DOHH2 (cell line): ENCODE measurements around the gene TMC7.
A peak's percentile ranks its signal among the peaks of the same experiment; 100 is the strongest.

ENCODE experiments used
- H3F3A ChIP-seq: fragments of 200-600 bp; sonication (generic), shearing (Covaris generic); 2 replicates; pipeline ENCODE4 v1.6.0; 2016; ENCODE audit warnings: antibody characterized with exemption, mild to moderate bottlenecking; ENCODE audit not compliant: control insufficient read depth, insufficient read depth
- H3K27ac ChIP-seq: fragments of 200-600 bp; sonication (generic); 2 replicates; pipeline ENCODE4 v1.5.1; 2014; ENCODE audit warnings: low read depth, mild to moderate bottlenecking, low read length, moderate library complexity
- H3K27me3 ChIP-seq: fragments of 200-600 bp; sonication (generic); 2 replicates; pipeline ENCODE4 v1.6.1; 2014; ENCODE audit warnings: mild to moderate bottlenecking, low read length, mixed read lengths; ENCODE audit not compliant: control insufficient read depth
- H3K36me3 ChIP-seq: fragments of 200-600 bp; sonication (generic); 2 replicates; pipeline ENCODE4 v1.6.1; 2014; ENCODE audit warnings: mild to moderate bottlenecking, low read length, moderate library complexity, mixed read lengths; ENCODE audit not compliant: control insufficient read depth
- H3K4me1 ChIP-seq: fragments of 200-600 bp; sonication (generic); 2 replicates; pipeline ENCODE4 v1.6.1; 2014; ENCODE audit warnings: mild to moderate bottlenecking, low read length, mixed read lengths; ENCODE audit not compliant: control insufficient read depth
- H3K4me2 ChIP-seq: fragments of 200-600 bp; sonication (generic); 2 replicates; pipeline ENCODE4 v1.6.0; 2014; ENCODE audit warnings: mild to moderate bottlenecking, low read length, moderate library complexity
- H3K4me3 ChIP-seq: fragments of 200-600 bp; sonication (generic); 2 replicates; pipeline ENCODE4 v1.5.1; 2014; ENCODE audit warnings: mild to moderate bottlenecking, low read length, mixed read lengths
- H3K79me2 ChIP-seq: fragments of 200-600 bp; sonication (generic); 2 replicates; pipeline ENCODE4 v1.6.1; 2014; ENCODE audit warnings: mild to moderate bottlenecking, low read length, mixed read lengths; ENCODE audit not compliant: control insufficient read depth
- H3K9me2 ChIP-seq: fragments of 200-600 bp; sonication (generic); replicated peaks from 2 replicates; pipeline ENCODE4 v1.6.1; 2014; ENCODE audit warnings: mild to moderate bottlenecking, low read length, mixed read lengths; ENCODE audit not compliant: control insufficient read depth
- H3K9me3 ChIP-seq: fragments of 200-600 bp; sonication (generic); 2 replicates; pipeline ENCODE4 v1.6.1; 2014; ENCODE audit warnings: antibody characterized with exemption, low read length, mixed read lengths; ENCODE audit not compliant: control insufficient read depth, insufficient read depth
- H4K20me1 ChIP-seq: fragments of 200-600 bp; sonication (generic); 2 replicates; pipeline ENCODE4 v1.6.0; 2014; ENCODE audit warnings: low read depth, mild to moderate bottlenecking, antibody characterized with exemption, low read length, moderate library complexity; ENCODE audit not compliant: control insufficient read depth, insufficient read depth
- EZH2phosphoT487 ChIP-seq: fragments of 200-600 bp; sonication (generic); IDR thresholded peaks from 2 replicates; pipeline ENCODE4 v1.6.1; 2017; ENCODE audit warnings: borderline replicate concordance, mild to moderate bottlenecking, antibody characterized with exemption, low read length, moderate library complexity, mixed read lengths
- TF ChIP-seq, protein P1 (sequence below): fragments of 200-600 bp; sonication (generic); IDR thresholded peaks from one replicate; pipeline ENCODE4 v1.5.1; 2014; ENCODE audit warnings: antibody characterized with exemption, mild to moderate bottlenecking, low read depth, low read length; ENCODE audit not compliant: poor library complexity, severe bottlenecking

TMC7 gene

DNA sequence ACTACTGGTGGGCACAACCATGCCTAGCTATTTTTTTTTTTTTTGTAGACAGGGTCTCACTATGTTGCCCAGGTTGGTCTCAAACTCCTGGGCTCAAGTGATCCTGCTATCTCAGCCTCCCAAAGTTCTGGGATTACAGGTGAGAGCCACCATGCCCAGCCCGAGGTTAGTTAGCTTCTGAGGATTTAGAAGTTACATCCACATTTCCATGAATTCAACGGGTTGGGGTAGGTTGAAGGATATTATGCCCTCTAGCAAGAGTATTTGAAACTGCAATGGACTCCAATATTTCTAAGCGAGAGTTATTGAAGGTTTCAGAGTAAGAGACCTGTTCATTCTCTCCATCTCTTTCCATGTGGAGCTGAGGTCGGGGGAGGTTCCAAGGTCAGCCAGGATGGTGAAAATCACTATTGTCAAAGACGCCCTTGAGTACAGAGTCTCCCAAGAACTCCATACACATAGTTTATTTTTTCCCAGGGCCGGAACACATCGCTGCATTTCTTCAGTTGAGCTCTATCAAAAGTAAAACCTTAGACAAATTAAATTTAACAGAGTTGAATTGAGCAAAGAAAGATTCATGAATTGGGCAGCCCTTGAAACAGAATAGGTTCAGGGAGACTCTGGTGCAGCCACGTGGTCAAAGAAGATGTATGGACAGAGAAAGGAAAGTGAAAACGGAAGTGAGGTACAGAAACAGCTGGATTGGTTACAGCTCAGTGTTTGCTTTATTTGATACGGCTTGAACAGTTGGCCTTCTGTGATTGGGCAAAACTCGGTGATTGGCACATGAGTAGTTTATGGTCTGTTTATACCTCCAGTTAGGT, 111.0 kb downstream of the TMC7 start:
- 0 out of 2 replicates have a peak overlapping the region, but pooled peaks have one; percentile 0 for H3K4me2 ChIP-seq
- no peaks in the 10 kb centered on the region for H3F3A ChIP-seq

DNA sequence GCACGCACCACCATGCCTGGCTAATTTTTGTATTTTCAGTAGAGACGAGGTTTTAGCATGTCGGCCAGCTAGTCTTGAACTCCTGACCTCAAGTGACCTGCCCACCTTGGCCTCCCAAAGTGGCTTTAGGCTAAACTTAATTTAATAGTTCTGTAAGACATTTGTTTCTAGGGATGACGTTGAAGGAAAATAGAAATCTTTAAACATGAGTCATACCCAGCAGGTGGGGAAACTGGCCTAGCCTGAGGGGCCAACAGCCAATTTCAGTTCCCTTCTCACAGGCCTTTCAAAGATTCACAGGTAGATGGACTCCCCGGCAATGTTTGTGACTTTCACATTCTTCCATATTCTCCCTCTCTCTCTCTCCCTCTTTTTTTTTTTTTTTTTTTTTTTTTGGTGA, 111.9 kb downstream of the TMC7 start:
- Histone ChIP-seq H3K4me2 (no peak overlapping the region), H3K79me2 (no peaks in the 10 kb centered on the region), H3K9me3 (peaks cover 6% of the 10 kb centered on the region; the same call in 1 of the 2 replicates), H3K4me1 (peaks cover 6% of the 10 kb centered on the region), H3K27me3 (no peaks in the 10 kb centered on the region), H3K4me3 (no peak overlapping the region), H3F3A (no peaks in the 10 kb centered on the region), H3K9me2 (no peaks in the 10 kb centered on the region), H3K27ac (no peak overlapping the region), H4K20me1 (no peaks in the 10 kb centered on the region), H3K36me3 (no peaks in the 10 kb centered on the region)
- TF ChIP-seq, protein P1, sequence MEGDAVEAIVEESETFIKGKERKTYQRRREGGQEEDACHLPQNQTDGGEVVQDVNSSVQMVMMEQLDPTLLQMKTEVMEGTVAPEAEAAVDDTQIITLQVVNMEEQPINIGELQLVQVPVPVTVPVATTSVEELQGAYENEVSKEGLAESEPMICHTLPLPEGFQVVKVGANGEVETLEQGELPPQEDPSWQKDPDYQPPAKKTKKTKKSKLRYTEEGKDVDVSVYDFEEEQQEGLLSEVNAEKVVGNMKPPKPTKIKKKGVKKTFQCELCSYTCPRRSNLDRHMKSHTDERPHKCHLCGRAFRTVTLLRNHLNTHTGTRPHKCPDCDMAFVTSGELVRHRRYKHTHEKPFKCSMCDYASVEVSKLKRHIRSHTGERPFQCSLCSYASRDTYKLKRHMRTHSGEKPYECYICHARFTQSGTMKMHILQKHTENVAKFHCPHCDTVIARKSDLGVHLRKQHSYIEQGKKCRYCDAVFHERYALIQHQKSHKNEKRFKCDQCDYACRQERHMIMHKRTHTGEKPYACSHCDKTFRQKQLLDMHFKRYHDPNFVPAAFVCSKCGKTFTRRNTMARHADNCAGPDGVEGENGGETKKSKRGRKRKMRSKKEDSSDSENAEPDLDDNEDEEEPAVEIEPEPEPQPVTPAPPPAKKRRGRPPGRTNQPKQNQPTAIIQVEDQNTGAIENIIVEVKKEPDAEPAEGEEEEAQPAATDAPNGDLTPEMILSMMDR, result no peak
- no peak for TF ChIP-seq EZH2phosphoT487

More for the DNA sequence above, 111.0 kb downstream of the TMC7 start:
- H3K27me3 ChIP-seq, result no peaks in the 10 kb centered on the region
- H3K9me3 ChIP-seq, result peaks cover 6% of the 10 kb centered on the region; the same call in 1 of the 2 replicates
- 0 out of 2 replicates have a peak overlapping the region, but pooled peaks have one; percentile 18 for H3K4me3 ChIP-seq
- no peaks in the 10 kb centered on the region for H3K36me3 ChIP-seq
- H3K9me2 ChIP-seq, result no peaks in the 10 kb centered on the region
- no peak for TF ChIP-seq EZH2phosphoT487
- TF ChIP-seq, protein P1, result no peak
- H3K79me2 ChIP-seq, result no peaks in the 10 kb centered on the region
- no peak overlapping the region for H3K27ac ChIP-seq
- H3K4me1 ChIP-seq, result peaks cover 6% of the 10 kb centered on the region
- no peaks in the 10 kb centered on the region for H4K20me1 ChIP-seq

DNA sequence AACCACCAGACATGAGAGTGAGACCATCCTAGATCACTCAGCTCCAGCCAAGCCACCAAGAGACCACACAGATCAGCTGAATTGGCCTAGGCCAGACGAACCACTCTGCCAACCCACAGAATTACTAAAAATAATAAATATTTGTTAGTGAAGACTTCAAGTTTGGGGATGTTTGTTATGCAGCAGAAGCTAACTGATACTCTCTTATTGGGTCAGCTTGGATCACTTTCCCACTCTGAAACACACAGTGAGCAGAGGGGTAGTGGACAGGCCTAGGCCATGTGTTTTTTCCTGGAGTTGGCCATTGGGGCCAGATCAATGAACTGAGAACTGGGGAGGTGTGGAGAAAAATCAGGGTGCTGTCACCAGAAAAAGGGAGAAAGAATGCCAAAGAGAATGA, 114.4 kb downstream of the TMC7 start:
- H3K4me3 ChIP-seq, result no peak overlapping the region
- H3K27me3 ChIP-seq, result no peaks in the 10 kb centered on the region
- no peaks in the 10 kb centered on the region for H3K79me2 ChIP-seq
- no peaks in the 10 kb centered on the region for H4K20me1 ChIP-seq
- H3K27ac ChIP-seq, result no peak overlapping the region
- no peaks in the 10 kb centered on the region for H3K36me3 ChIP-seq
- no peak overlapping the region for H3K4me2 ChIP-seq
- no peaks in the 10 kb centered on the region for H3F3A ChIP-seq
- peaks cover 6% of the 10 kb centered on the region; the same call in 1 of the 2 replicates for H3K9me3 ChIP-seq
- TF ChIP-seq, protein P1, result no peak
- TF ChIP-seq EZH2phosphoT487, result no peak
- H3K9me2 ChIP-seq, result no peaks in the 10 kb centered on the region
- H3K4me1 ChIP-seq, result peaks cover 6% of the 10 kb centered on the region
